Liver (tissue), 9 donors: ENCODE measurements around the gene SORCS2. TPM values are rescaled to one million over a fixed set of nuclear protein-coding genes. Genes with fewer than 3 reads are reported as not detected.

Experiments
- DNase-seq: peaks from one replicate; pipeline ENCODE4 v3.0.0-alpha.2; 2017; ENCODE audit warnings: low spot score
- H3K27ac ChIP-seq, 2 donors: one replicate each; pipeline ENCODE4 v1.7.0; 2013; ENCODE audit warnings: inconsistent platforms in 2 of 2, low read length in 2 of 2, control low read depth in 1 of 2, low read depth in 1 of 2, mild to moderate bottlenecking in 1 of 2
- H3K27me3 ChIP-seq, 4 donors: one replicate each; pipeline versions ENCODE4 v1.6.1 to v1.7.0; 2013; ENCODE audit warnings: low read length in 3 of 4, inconsistent platforms in 1 of 4, mild to moderate bottlenecking in 1 of 4, moderate library complexity in 1 of 4; ENCODE audit not compliant: control insufficient read depth in 4 of 4, insufficient read depth in 4 of 4
- H3K36me3 ChIP-seq, 4 donors: one replicate each; pipeline versions ENCODE4 v1.6.1 to v1.7.0; 2013; ENCODE audit warnings: low read length in 3 of 4, mild to moderate bottlenecking in 3 of 4, low read depth in 1 of 4, moderate library complexity in 1 of 4; ENCODE audit not compliant: control insufficient read depth in 4 of 4, insufficient read depth in 3 of 4
- H3K4me1 ChIP-seq, 4 donors: one replicate each; pipeline versions ENCODE4 v1.6.1 to v1.7.0; 2013; ENCODE audit warnings: low read length in 3 of 4, mild to moderate bottlenecking in 3 of 4, moderate library complexity in 1 of 4; ENCODE audit not compliant: control insufficient read depth in 4 of 4, insufficient read depth in 4 of 4
- H3K4me3 ChIP-seq, 3 donors: one replicate each; pipeline versions ENCODE4 v1.6.1 to v1.7.0; 2013; ENCODE audit warnings: low read length in 3 of 3, control low read depth in 1 of 3, low read depth in 1 of 3, mild to moderate bottlenecking in 1 of 3
- H3K9ac ChIP-seq, 2 donors: one replicate each; pipeline ENCODE4 v1.7.0; 2013; ENCODE audit warnings: low read length in 2 of 2, mild to moderate bottlenecking in 2 of 2, moderate library complexity in 2 of 2, control low read depth in 1 of 2, low read depth in 1 of 2
- H3K9me3 ChIP-seq, 4 donors: one replicate each; pipeline versions ENCODE4 v1.6.1 to v1.7.0; 2013; ENCODE audit warnings: low read length in 3 of 4; ENCODE audit not compliant: control insufficient read depth in 4 of 4
- EGR1 ChIP-seq, 2 donors: IDR thresholded peaks; 2 replicates each; pipeline ENCODE4 v1.6.1; 2016 to 2018; ENCODE audit warnings: antibody characterized with exemption in 2 of 2, low read depth in 2 of 2
- FOXA1 ChIP-seq: IDR thresholded peaks from 2 replicates; pipeline ENCODE4 v1.6.1; 2016; ENCODE audit warnings: antibody characterized with exemption
- FOXA2 ChIP-seq: IDR thresholded peaks from 2 replicates; pipeline ENCODE4 v1.6.1; 2016; ENCODE audit warnings: antibody characterized with exemption
- GABPA ChIP-seq, 2 donors: IDR thresholded peaks in 1 of 2; conservative IDR thresholded peaks in 1 of 2; 2 replicates each; pipeline ENCODE4 v1.6.1; 2016; ENCODE audit warnings: antibody characterized with exemption in 2 of 2, mild to moderate bottlenecking in 1 of 2, moderate library complexity in 1 of 2
- HNF4A ChIP-seq, 2 donors: conservative IDR thresholded peaks; 2 replicates each; pipeline ENCODE4 v1.6.1; 2016; ENCODE audit warnings: antibody characterized with exemption in 2 of 2, mild to moderate bottlenecking in 2 of 2
- HNF4G ChIP-seq: IDR thresholded peaks from 2 replicates; pipeline ENCODE4 v1.6.1; 2016; ENCODE audit warnings: antibody characterized with exemption
- JUND ChIP-seq, 2 donors: IDR thresholded peaks; 2 replicates each; pipeline ENCODE4 v1.6.1; 2016; ENCODE audit warnings: antibody characterized with exemption in 2 of 2
- NR2F2 ChIP-seq: IDR thresholded peaks from 2 replicates; pipeline ENCODE4 v1.6.1; 2016; ENCODE audit warnings: antibody characterized with exemption
- RAD21 ChIP-seq, 2 donors: IDR thresholded peaks; 2 replicates each; pipeline ENCODE4 v1.6.1; 2016; ENCODE audit warnings: antibody characterized with exemption in 2 of 2, mild to moderate bottlenecking in 2 of 2
- RXRA ChIP-seq, 2 donors: IDR thresholded peaks; 2 replicates each; pipeline ENCODE4 v1.6.1; 2017 to 2018; ENCODE audit warnings: antibody characterized with exemption in 2 of 2, mild to moderate bottlenecking in 1 of 2
- SP1 ChIP-seq: IDR thresholded peaks from 2 replicates; pipeline ENCODE4 v1.6.1; 2018; ENCODE audit warnings: antibody characterized with exemption, mild to moderate bottlenecking
- TAF1 ChIP-seq: conservative IDR thresholded peaks from 2 replicates; pipeline ENCODE4 v1.6.1; 2016; ENCODE audit warnings: antibody characterized with exemption, mild to moderate bottlenecking
- YY1 ChIP-seq: IDR thresholded peaks from 2 replicates; pipeline ENCODE4 v1.6.1; 2016; ENCODE audit warnings: antibody characterized with exemption, mild to moderate bottlenecking
- WGBS: extraction: QIAGEN DNeasy Blood & Tissue Kit; methylation state at CpG from one replicate; pipeline ENCODE4 v1.1.7; 2013; 5-methylcytosine and 5-hydroxymethylcytosine counted together
- polyA plus RNA-seq, 2 donors: library from polyadenylated mRNA; stranded (reverse) in 1 of 2; unstranded in 1 of 2; fragments of 200-250 nt in 1 of 2; fragments of >200 nt in 1 of 2; fragmentation: Nextera tagmentation in 1 of 2; extraction: Ambion mirVana in 1 of 2; gene quantifications; one replicate each; pipeline versions ENCODE4 v1.2.1 to v1.2.3, GENCODE V29; 2013 to 2015
- total RNA-seq, 2 donors: library from RNA; depleted of rRNA; stranded (reverse); fragments of >200 nt; gene quantifications; one replicate each; pipeline ENCODE4 v1.2.3, GENCODE V29; 2014
- TF ChIP-seq, protein P1 (sequence below): fragments of 150-350 bp; IDR thresholded peaks from 2 replicates; pipeline ENCODE4 v1.5.1; 2017; ENCODE audit warnings: improper control_type of control experiment, low read depth, low read length; ENCODE audit not compliant: missing input control
- TF ChIP-seq, protein P2 (sequence below): IDR thresholded peaks from 2 replicates; pipeline ENCODE4 v1.6.1; 2016; ENCODE audit warnings: antibody characterized with exemption
- TF ChIP-seq, protein P3 (sequence below): IDR thresholded peaks from 2 replicates; pipeline ENCODE4 v1.6.1; 2016; ENCODE audit warnings: antibody characterized with exemption
- TF ChIP-seq, protein P4 (sequence below): IDR thresholded peaks from 2 replicates; pipeline ENCODE4 v1.6.1; 2016; ENCODE audit warnings: antibody characterized with exemption
- TF ChIP-seq, protein P5 (sequence below): IDR thresholded peaks from 2 replicates; pipeline ENCODE4 v1.6.1; 2016; ENCODE audit warnings: antibody characterized with exemption, mild to moderate bottlenecking
- donor health status: healthy.
- donor health status: healthy.
- donor health status: healthy.
- donor health status: healthy.
- donor health status: healthy.

SORCS2 gene
- total and polyA plus RNA-seq, 4 donors, result 0.10 to 1.4 (median 0.92) TPM

DNA sequence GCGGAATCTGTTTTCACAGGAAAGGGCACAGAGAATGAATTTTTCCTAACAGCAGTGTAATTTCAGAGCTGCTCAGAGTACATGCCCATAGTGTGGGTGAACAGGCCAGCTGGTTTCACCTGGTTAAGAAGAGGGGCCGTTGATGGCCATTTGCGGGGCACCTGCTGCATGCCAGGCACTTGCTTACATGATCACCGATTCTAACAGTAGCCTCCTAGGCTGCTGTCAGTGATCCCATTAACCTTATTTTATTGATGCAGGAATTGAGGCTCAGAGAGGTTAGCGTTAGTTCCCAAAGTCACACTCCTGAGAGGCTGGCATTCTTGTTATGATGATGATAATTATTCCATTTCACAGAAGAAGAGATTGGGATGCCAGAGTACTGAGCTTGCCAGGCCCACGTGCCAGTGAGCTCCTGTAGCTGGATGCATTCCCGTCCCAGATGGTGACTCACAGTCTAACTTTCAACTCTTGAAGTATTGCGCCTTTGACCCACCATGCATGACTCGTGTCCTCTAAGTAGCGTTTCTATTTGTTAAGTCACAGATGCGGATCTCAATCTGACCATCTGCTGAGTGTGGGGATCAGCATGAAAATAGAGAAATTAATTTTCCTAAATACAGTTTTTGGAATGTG lies 165.9 kb downstream of the SORCS2 start (continued):
- TF ChIP-seq, protein P1, sequence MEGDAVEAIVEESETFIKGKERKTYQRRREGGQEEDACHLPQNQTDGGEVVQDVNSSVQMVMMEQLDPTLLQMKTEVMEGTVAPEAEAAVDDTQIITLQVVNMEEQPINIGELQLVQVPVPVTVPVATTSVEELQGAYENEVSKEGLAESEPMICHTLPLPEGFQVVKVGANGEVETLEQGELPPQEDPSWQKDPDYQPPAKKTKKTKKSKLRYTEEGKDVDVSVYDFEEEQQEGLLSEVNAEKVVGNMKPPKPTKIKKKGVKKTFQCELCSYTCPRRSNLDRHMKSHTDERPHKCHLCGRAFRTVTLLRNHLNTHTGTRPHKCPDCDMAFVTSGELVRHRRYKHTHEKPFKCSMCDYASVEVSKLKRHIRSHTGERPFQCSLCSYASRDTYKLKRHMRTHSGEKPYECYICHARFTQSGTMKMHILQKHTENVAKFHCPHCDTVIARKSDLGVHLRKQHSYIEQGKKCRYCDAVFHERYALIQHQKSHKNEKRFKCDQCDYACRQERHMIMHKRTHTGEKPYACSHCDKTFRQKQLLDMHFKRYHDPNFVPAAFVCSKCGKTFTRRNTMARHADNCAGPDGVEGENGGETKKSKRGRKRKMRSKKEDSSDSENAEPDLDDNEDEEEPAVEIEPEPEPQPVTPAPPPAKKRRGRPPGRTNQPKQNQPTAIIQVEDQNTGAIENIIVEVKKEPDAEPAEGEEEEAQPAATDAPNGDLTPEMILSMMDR, result no peak
- TF ChIP-seq GABPA (IDR thresholded peaks at IDR 0.05 in 1 of 2, conservative IDR thresholded peaks at IDR 0.05 in 1 of 2) (no peak), FOXA1 (no peak), NR2F2 (no peak), TAF1 (no peak), YY1 (no peak), HNF4G (no peak), EGR1 (IDR thresholded peaks at IDR 0.05; ENCODE audit: low read depth in 2 of 2) (no peak)

DNA sequence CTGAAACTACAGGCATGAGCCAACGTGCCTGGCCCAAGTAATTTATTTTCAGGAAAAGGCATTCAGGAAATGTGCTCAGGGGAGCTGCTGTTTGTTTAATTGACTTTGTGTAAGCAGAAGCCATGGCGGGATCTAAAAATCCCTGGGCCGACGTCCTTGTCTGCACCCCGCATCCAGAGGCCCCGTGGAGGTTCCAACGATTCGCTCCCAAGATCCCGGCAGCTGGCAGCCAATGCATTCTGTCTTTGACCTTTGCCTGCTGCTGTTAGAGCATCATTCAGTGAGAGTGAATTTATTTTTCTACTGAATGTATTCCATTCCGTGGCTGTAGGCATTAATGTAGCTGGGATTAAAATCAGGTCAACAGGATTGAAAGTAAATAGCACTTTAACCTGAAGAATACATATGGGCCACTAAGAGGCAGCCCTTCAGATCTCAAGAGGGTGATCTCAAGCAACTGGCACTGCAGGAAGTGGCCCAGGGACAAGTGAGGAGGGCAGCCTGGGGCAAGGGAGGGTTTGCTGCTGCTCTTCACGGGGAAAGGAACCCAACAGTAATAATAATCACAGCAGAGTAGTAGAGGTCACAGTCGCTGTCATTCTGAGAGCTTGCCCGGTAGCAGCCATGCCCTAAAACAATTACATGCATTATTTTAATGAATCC lies 167.2 kb downstream of the SORCS2 start:
- no peaks in the 10 kb centered on the region for H3K4me1 ChIP-seq
- WGBS, result 75% methylated on average over 13 of the region's 13 CpGs
- TF ChIP-seq, protein P2, sequence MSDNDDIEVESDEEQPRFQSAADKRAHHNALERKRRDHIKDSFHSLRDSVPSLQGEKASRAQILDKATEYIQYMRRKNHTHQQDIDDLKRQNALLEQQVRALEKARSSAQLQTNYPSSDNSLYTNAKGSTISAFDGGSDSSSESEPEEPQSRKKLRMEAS, result no peak
- no peak for TF ChIP-seq SP1
- no peak for TF ChIP-seq TAF1
- no peak for TF ChIP-seq HNF4A (conservative IDR thresholded peaks at IDR 0.05)
- H3K4me3 ChIP-seq, result no peak overlapping the region
- H3K36me3 ChIP-seq, result no peaks in the 10 kb centered on the region
- no peak overlapping the region for H3K27ac ChIP-seq
- no peaks in the 10 kb centered on the region for H3K9me3 ChIP-seq
- no peak for DNase-seq
- H3K9ac ChIP-seq, result no peak overlapping the region
- no peaks in the 10 kb centered on the region for H3K27me3 ChIP-seq

DNA sequence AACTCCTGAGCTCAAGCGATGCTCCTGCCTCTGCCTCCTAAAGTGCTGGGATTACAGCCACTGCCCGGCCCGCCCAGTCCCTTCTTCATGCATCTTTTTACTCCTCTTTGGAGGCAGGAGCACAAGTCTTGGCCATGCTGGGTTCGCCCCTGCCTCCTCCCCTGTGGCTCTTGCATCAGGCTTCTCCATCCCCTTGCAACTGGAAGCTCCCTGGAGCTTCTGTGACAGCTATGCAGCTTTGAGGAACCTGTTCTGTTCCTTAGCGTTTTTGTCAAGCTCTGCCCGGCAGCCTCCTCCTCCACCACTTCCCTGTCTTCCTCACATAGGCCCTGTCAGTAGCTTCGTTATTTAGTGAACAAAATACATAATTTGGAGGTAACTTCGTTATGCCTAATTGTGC lies 168.5 kb downstream of the SORCS2 start:
- no peaks in the 10 kb centered on the region for H3K9me3 ChIP-seq
- no peak for DNase-seq
- no peak overlapping the region for H3K4me3 ChIP-seq
- peaks cover 0 to 4% (median 2%) of the 10 kb centered on the region in 4 donors for H3K4me1 ChIP-seq
- 77% methylated on average over 8 of the region's 8 CpGs for WGBS
- H3K36me3 ChIP-seq, result no peaks in the 10 kb centered on the region
- no peaks in the 10 kb centered on the region for H3K27me3 ChIP-seq
- no peak for TF ChIP-seq HNF4G
- no peak for TF ChIP-seq GABPA (IDR thresholded peaks at IDR 0.05 in 1 of 2, conservative IDR thresholded peaks at IDR 0.05 in 1 of 2)
- TF ChIP-seq, protein P3, sequence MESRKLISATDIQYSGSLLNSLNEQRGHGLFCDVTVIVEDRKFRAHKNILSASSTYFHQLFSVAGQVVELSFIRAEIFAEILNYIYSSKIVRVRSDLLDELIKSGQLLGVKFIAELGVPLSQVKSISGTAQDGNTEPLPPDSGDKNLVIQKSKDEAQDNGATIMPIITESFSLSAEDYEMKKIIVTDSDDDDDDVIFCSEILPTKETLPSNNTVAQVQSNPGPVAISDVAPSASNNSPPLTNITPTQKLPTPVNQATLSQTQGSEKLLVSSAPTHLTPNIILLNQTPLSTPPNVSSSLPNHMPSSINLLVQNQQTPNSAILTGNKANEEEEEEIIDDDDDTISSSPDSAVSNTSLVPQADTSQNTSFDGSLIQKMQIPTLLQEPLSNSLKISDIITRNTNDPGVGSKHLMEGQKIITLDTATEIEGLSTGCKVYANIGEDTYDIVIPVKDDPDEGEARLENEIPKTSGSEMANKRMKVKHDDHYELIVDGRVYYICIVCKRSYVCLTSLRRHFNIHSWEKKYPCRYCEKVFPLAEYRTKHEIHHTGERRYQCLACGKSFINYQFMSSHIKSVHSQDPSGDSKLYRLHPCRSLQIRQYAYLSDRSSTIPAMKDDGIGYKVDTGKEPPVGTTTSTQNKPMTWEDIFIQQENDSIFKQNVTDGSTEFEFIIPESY, result no peak
- no peak for TF ChIP-seq FOXA1
- no peak for TF ChIP-seq YY1
- no peak for TF ChIP-seq JUND (IDR thresholded peaks at IDR 0.05)
- no peak for TF ChIP-seq NR2F2
- TF ChIP-seq, protein P1, result no peak
- TF ChIP-seq TAF1, result no peak
- TF ChIP-seq, protein P4, sequence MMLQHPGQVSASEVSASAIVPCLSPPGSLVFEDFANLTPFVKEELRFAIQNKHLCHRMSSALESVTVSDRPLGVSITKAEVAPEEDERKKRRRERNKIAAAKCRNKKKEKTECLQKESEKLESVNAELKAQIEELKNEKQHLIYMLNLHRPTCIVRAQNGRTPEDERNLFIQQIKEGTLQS, result no peak
- no peak for TF ChIP-seq FOXA2
- no peak for TF ChIP-seq SP1
- TF ChIP-seq, protein P5, sequence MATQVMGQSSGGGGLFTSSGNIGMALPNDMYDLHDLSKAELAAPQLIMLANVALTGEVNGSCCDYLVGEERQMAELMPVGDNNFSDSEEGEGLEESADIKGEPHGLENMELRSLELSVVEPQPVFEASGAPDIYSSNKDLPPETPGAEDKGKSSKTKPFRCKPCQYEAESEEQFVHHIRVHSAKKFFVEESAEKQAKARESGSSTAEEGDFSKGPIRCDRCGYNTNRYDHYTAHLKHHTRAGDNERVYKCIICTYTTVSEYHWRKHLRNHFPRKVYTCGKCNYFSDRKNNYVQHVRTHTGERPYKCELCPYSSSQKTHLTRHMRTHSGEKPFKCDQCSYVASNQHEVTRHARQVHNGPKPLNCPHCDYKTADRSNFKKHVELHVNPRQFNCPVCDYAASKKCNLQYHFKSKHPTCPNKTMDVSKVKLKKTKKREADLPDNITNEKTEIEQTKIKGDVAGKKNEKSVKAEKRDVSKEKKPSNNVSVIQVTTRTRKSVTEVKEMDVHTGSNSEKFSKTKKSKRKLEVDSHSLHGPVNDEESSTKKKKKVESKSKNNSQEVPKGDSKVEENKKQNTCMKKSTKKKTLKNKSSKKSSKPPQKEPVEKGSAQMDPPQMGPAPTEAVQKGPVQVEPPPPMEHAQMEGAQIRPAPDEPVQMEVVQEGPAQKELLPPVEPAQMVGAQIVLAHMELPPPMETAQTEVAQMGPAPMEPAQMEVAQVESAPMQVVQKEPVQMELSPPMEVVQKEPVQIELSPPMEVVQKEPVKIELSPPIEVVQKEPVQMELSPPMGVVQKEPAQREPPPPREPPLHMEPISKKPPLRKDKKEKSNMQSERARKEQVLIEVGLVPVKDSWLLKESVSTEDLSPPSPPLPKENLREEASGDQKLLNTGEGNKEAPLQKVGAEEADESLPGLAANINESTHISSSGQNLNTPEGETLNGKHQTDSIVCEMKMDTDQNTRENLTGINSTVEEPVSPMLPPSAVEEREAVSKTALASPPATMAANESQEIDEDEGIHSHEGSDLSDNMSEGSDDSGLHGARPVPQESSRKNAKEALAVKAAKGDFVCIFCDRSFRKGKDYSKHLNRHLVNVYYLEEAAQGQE, result no peak
- TF ChIP-seq RAD21 (IDR thresholded peaks at IDR 0.05), result no peak
- TF ChIP-seq EGR1 (IDR thresholded peaks at IDR 0.05; ENCODE audit: low read depth in 2 of 2), result no peak
- no peak for TF ChIP-seq RXRA (IDR thresholded peaks at IDR 0.05)
- H3K27ac ChIP-seq, result no peak overlapping the region
- H3K9ac ChIP-seq, result no peak overlapping the region
